Stimulated activated CD4-positive, alpha-beta T cell treated with anti-CD3 and anti-CD28 coated beads, Interleukin-12 subunit alpha, Interleukin-12 subunit beta, amount 100 ng/mL, for 48 hours (primary cell): ENCODE results near the gene SLC39A7.
A peak's percentile ranks its signal among the peaks of the same experiment; 100 is the strongest.

Source experiments
- DNase-seq, 3 donors: peaks; one replicate each; pipeline ENCODE4 v3.0.0-alpha.2; 2020; ENCODE audit warnings: low read depth in 2 of 3, low spot score in 1 of 3

The SLC39A7 gene

DNA sequence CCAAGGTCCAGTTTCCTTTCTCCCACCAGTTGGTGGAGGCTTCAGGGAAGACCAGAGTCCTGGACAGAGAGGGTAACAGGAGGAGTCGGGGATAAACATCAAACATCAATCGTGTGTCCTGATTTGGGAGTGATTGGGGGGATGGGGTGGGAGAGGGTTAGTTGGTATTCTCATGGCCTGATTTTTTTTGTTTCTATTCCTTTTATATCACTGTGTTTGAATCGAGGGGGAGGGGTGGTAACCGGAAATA, 3.4 kb downstream of the SLC39A7 start:
- DNase-seq = no peak

DNA sequence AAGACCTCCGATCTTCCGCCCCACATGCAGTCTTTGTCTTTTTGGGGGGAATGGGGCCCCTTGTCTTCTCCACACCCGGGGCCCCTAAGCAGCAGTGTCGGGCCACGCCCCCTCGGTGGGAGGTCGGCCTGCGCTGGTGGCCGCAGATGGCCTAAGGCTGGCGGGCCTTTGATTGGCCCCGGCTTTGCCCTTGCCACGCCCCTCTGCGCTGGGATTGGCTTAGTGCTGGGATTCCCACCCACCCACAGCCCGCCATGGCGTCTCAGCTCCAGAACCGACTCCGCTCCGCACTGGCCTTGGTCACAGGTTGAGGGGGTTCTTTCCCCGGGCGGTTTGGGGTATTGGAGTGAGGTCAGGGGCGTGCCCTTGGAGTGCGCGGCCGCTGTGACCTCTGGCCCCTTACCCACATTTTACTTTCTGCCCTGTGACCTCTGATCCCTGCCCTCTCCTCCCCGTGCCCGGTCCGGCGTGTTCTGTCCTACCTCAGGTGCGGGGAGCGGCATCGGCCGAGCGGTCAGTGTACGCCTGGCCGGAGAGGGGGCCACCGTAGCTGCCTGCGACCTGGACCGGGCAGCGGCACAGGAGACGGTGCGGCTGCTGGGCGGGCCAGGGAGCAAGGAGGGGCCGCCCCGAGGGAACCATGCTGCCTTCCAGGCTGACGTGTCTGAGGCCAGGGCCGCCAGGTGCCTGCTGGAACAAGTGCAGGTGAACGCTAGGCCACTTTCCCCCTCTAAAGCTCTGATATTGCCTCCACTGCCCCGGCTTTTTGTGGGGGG, 3.9 kb downstream of the SLC39A7 start, which contains the start of gene HSD17B8:
HSD17B8 (plus strand) TSS at position 241 of the 776 bp plus-strand sequence; CDS start at position 255, 14 bp downstream.
- DNase-seq = peak; percentile 85 to 91 (median 89)

DNA sequence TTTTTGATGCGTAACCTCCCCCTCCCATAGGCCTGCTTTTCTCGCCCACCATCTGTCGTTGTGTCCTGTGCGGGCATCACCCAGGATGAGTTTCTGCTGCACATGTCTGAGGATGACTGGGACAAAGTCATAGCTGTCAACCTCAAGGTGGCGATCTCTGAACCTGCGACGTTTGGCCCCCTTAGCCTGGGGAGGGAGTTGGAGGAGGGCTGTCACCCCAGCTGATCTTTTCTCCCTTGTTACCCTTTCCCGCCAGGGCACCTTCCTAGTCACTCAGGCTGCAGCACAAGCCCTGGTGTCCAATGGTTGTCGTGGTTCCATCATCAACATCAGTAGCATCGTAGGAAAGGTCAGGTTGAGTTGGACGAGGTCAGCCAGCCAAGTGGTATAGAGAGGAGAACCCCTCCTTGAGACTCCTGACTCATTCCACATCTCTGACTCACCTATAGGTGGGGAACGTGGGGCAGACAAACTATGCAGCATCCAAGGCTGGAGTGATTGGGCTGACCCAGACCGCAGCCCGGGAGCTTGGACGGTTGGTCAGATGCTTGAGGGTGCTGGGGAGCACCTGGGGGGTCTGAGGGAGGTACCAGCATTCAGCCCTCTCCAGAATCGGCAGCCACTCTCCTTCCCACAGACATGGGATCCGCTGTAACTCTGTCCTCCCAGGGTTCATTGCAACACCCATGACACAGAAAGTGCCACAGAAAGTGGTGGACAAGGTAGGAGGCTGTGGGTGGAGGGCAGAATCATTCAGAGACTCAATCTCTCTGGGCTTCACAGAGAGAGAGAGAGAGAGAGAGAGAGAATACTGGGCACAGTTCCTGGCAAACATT, 4.7 kb downstream of the SLC39A7 start:
- DNase-seq = peak; percentile 45 to 50 (median 46)

GRCh38 chr6:33206027-33206863, 5.6 kb downstream of the SLC39A7 start:
- DNase-seq = no peak

DNA sequence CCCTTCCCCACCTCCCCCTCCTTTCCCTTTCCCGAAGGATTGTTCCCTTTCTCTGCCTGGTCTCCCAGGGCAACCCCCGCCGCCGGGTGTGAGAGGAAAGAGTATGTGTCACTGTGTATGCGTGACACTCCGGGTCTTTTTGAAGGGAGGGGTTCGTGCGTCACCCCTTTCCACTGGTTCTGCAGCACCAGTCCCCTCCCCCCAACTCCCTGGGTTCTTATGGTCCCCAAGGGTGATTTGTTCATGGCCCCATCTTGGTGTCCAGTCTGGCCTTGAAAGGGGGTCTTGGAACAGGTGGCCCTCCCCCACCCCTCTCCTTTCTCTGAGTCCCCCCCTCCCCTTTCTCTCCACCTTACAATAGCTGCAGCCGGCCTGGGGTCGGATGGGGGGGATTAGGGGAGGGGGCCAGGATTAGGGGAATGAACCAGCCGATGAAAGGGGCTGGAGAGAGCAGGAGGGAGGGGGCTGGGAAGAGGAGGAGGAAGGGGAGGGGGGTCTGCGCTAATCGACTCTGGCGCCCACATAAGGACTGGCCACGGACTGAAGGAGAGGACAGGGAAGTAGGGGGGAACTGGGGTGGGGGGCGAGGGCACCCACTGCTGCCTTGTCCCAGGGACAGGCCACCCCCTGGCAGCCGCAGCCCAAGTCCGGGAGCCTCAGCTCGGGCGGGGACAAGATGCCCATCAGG, 6.3 kb downstream of the SLC39A7 start:
- no peak for DNase-seq

- no peak for DNase-seq
These were observed 7.0 kb downstream of the SLC39A7 start for GRCh38 chr6:33207552-33208090.

- peak; percentile 72 to 83 (median 73) for DNase-seq
These were observed 7.7 kb downstream of the SLC39A7 start, which contains the start of gene RING1 for GRCh38 chr6:33208091-33208967. RING1 (plus strand) TSS chr6:33208500; CDS start chr6:33208823, 323 bp downstream.

GRCh38 chr6:33209856-33210255, 9.2 kb downstream of the SLC39A7 start:
- DNase-seq = no peak

DNA sequence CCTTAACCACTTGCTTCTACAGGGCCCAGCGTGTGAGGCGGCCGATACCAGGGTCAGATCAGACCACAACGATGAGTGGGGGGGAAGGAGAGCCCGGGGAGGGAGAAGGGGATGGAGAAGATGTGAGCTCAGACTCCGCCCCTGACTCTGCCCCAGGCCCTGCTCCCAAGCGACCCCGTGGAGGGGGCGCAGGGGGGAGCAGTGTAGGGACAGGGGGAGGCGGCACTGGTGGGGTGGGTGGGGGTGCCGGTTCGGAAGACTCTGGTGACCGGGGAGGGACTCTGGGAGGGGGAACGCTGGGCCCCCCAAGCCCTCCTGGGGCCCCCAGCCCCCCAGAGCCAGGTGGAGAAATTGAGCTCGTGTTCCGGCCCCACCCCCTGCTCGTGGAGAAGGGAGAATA, 10.5 kb downstream of the SLC39A7 start:
- DNase-seq = no peak

DNA sequence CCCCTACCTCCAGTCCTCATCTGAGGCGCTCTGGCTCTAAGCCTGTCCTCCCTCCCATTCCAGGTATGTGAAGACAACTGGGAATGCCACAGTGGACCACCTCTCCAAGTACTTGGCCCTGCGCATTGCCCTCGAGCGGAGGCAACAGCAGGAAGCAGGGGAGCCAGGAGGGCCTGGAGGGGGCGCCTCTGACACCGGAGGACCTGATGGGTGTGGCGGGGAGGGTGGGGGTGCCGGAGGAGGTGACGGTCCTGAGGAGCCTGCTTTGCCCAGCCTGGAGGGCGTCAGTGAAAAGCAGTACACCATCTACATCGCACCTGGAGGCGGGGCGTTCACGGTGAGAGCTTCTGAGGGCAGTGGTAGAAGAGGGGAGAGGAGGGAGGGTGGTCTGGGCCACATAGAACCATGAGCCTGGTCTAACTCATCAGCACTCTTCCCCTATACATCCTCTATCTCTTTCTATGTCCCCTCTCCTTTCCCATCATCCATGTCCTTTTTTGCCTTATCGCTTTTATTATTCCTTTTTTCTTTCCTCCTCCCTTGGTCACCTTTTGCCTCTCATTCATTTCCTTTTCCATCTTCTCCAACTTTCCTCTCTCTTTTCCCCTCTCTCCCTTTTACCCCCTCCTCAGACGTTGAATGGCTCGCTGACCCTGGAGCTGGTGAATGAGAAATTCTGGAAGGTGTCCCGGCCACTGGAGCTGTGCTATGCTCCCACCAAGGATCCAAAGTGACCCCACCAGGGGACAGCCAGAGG, 11.2 kb downstream of the SLC39A7 start:
- no peak for DNase-seq

GRCh38 chr6:33212857-33213165, 12.1 kb downstream of the SLC39A7 start:
- no peak for DNase-seq

DNA sequence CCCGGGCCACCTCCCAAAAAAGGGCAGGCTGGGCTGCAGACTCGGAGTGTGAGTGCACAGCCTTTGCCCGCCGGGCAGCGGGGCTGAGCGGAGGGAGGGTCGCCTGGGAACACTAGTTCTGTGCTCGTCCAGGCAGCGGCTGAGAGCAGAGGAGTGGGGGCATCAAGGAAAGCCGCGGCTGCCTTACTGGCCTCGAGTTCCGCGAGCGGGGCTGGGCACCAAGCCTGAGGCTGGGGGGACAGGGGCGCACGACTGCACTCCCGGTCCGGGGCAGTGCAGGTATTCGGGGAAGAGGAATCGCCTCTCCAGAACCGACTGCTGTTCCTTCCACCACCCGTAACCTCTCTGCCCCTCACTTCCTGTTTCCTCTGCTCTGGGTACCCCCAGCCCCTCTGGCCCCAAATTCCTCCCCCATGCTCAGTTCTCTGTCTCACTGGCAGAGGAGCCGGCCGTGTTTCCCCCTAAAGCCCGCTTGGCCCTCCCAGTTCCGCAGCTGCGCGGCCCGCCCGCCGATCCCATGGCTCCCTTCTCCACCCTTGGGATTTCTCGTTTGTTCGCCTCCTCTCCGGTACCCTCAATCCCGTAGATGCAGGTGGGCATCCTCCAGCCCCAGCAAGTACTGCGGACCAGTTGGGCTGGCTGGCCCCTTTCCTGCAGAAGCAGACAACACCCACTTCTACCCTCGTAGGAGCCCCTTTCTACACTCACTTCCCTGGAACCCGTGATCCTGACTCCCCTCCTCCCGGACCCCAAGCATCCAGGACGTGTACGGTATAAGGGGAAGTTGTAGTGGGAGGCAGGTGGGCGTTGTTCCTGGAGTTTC, 12.7 kb downstream of the SLC39A7 start:
- no peak for DNase-seq

GRCh38 chr6:33213989-33214335, 13.3 kb downstream of the SLC39A7 start:
- DNase-seq = no peak

GRCh38 chr6:33215271-33216116, 14.8 kb downstream of the SLC39A7 start:
- DNase-seq = no peak

DNA sequence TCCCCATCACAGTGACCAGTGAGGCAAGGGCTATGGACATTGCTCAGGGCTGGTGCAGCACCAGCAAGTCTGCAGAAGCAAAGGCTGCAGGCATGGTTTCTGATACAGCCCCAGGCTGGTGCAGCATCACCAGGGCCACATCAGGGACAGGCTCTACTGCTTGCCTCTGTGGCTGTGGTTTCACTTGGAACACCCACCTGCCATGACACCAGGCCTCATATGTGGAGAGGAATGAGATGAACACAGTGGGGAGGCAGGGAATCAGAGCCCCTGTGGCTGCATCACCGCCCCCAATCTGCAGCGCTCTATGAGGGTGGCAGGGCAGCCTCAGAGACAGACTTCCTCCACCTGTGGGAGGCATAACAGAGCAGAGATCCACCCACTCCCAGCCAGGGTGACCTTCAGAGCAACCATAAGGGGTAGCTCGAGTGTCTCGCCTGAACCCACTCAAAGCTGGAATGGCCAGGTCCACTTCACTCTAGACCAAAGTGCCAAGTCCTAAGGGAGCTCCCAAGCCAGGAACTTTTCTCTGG, 15.5 kb downstream of the SLC39A7 start:
- no peak for DNase-seq

GRCh38 chr6:33217246-33217645, 16.6 kb downstream of the SLC39A7 start:
- DNase-seq = no peak

- no peak for DNase-seq
These were observed 17.0 kb downstream of the SLC39A7 start for GRCh38 chr6:33217681-33218080.
